NCI-H2081 (cell line): ENCODE data around the gene ARHGDIA.
"Not testable (repeated sequence)": the region's sequence is repeated elsewhere in the genome, so short reads cannot be mapped to it uniquely, and the experiment has no call there.

Source experiments
- DNase-seq, 2 experiments: peaks; one replicate each; lab custom pipeline; 2025; lab: John Stamatoyannopoulos, UW

ARHGDIA gene

GRCh38 chr17:81870981-81871386 lies at the start of gene ARHGDIA:
Gene ARHGDIA, minus strand, starts transcription at chr17:81871337. Its CDS starts 1,407 bp downstream, at chr17:81869930.
- DNase-seq: no peak

GRCh38 chr17:81918832-81919545 lies 47.9 kb upstream of the ARHGDIA start:
- no peak for DNase-seq

GRCh38 chr17:81918333-81918669 lies 47.2 kb upstream of the ARHGDIA start:
- DNase-seq: not testable (repeated sequence)

- DNase-seq: peak; percentile 86 to 87
These were observed 46.6 kb upstream of the ARHGDIA start, which contains the start of gene SIRT7 for GRCh38 chr17:81917565-81918332. Gene SIRT7, minus strand, starts transcription at chr17:81918176. Its CDS starts 45 bp downstream, at chr17:81918131.

DNA sequence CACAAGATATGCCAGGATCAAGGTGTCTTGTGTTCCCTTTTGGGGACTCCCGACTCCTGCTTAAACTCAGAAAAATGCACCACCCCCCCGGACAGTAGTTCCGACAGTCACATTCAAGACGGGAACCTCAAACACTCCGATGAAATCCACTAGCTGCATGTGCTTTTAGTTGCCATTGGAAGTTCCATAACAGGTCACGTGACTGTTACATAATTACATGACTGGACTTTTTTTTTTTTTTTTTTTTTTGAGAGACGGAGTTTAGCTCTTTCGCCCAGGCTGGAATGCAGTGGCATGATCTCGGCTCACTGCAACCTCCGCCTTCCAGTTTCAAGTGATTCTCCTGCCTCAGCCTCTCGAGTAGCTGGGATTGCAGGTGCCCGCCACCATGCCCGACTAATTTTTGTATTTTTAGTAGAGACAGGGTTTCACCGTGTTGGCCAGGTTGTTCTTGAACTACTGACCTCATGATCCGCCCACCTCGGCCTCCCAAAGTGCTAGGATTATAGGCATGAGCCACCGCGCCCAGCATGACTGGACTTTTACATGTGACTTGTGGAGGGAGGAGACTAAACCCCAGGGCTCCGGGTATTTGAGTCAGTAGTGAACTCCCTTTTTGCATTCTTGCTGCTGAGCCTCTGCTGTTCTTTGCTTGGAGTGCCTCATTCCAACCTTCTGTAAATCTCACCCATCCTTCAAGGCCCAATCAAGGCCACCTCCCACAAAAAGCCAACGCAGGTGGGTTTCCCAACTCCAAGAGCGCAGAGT lies 45.3 kb upstream of the ARHGDIA start:
- no peak for DNase-seq

GRCh38 chr17:81915331-81915730 lies 44.2 kb upstream of the ARHGDIA start:
- DNase-seq: no peak

DNA sequence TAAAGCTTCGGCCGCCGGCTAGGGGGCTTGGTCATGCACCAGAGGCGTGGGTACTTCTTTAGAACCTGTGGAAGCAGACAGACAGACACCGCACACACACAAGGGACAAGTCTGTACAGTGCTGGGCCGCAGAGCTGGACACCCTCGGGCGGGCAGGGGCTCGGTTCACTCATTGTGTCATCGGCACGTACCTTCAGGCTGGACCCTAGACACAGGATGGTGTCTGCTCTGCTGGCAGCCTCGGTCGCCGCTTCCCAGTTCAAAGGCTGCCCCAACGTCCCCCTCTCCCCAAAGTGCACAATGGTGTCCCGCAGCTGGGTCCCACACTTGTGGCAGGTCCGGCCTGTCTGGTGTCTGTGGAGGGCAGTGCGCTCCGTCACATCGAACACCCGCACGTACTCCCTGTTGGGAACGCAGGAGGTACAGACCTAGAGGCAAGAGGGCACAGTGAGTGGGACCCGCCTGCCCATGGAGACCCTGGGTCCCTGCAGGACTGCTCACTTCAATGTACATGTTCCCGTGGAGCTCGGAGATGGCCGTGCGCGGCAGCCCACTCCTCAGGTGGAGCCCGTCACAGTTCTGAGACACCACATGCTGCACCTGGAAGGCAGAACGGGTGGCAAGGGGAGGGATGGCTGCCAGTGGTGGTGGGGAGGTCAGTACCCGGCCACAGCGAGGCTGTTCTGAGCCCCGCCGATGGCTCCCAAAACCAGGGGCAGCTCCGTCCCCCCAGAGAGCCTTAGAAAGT lies 43.1 kb upstream of the ARHGDIA start:
- no peak for DNase-seq

- DNase-seq: no peak
These were observed 42.4 kb upstream of the ARHGDIA start for GRCh38 chr17:81913394-81914102.

DNA sequence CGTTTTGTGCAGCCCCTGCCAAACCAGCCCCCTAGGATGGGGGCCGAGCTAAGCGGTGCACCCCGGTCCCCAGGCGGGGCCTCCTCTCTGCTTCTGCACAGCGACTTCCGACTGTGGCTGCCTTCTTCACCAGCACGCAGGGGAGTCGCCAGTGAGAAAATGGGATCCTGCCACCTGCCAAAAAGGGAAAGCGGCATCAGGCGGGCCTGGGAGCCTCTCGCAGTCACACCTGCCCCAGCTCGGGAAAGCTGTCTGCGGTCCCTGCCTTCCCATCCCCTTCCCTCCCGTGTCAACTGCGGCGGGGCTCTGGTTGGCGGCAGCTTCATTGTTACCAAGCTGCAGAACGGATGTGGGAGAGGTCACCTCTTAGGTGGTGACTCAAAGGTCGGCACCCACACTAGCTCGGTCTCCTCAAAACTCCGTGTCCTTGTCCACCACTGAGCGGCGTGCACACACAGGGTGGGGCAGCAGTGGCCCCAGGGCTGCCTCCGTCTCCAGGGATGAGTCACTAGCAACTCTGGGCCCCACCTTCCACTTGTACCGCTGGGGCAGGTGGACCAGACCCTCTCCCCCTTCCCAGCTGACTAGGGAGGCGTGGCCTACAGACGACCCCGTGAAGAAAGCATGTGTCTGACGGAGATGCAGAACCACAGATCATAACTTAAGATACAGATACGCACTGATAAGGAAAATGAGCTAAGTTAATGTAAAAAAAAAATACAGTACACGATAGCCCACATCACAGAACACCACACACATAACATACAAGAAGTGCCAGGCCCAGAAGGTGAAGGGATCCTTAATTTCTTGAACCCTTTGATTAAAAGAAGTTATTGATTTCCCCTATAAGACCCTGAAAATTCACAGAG lies 41.5 kb upstream of the ARHGDIA start:
- DNase-seq: no peak

DNA sequence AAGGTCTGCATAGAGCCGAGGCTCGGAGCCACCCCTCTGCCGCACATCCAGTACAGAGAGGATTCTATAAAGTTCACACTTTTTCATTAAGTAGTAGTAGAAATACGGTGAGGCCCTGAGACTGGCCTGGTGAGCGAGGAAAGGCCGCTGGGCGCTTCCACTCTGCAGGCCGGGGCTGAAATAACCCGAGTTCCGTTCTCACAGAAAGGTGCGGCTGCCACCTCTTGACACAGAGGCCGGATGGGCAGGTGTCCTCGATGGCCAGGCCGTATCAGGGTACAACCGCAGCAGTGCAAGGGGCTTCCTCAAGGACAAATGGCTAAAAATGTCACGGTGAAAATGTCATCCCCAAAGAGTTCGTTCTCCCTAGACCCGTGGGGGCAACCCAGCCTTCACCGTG lies 40.8 kb upstream of the ARHGDIA start:
- DNase-seq: no peak

DNA sequence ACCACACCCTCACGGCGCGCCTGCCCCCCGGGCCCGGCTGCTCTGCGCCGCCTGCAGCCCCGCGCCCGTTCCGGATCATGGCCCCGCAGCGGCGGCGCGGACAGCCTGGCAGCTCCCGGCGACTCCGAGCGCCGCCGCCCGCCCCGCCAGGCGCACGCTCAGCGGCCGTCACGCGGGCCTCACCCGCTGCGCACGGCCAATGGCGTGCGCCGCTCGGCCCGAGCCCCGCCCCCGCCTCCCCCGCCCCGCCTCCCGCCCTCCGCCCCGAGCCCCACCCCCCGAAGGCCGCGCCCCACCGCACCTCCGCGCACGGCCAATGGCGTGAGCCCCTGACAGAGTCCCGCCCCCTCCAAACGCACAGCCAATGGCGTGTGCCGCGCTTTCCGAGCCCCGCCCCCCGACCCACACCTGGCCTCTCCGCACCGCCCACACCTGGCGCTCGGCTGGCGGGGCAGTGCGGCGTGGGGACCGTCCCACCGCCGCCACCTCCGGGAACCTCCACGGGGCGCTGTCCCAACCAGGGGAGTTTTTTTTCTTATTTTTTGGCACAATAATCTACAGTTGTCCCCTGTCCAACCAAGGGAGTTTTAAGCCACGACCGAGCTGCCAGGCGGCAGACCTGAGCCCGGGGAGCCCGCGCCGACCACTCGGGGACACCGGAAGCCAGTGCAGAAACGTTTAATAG lies 40.3 kb upstream of the ARHGDIA start, which contains the start of gene PCYT2:
Gene PCYT2 (minus strand): TSS at position 123 of the 685 bp plus-strand sequence. CDS start 44 bp downstream, at position 79.
- peak; percentile 91 to 97 for DNase-seq

GRCh38 chr17:81910840-81911276 lies 39.7 kb upstream of the ARHGDIA start:
- DNase-seq: no peak

DNA sequence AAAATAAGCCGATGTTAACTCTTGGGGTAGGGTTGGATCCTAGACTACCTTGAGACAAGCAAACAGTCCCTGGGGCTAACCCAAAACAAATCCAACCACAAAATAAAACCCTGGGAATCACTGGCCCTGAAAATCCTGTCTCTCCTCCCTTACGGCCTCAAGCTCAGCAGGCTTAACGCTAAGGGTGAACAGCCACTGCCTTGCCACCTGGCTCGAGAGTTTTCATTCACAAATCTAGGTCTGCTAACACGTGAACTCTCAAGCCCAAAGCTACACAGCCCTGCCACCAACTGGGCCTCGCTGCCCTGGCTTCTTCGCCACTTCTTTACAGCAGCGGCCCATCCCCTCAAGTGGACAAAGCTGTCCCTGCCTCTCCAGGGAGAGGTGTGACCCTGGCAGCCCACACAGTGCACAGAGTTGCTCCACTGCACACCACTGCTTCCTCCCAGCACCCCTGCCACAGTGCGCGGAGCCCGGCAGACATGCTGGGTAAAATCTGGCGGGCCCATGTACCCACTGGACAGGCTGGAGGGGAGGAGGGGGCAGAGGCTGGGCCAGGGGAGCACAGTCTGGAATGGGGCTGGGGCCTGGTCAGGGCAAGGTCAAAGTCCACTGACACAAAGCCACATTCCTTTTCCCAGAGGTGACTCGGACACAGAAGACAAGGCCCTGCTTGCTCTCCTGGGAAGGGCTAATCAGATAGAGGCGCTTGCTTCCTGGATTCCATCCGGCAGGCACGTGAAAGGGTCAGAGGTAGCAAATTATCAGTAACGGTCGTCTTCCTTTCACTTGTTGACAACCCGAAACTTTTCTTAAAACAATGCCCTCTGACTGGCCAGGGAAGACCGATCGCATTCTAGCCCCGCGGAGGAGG lies 39.1 kb upstream of the ARHGDIA start:
- DNase-seq: peak in 1 of 2 experiments; percentile 22

DNA sequence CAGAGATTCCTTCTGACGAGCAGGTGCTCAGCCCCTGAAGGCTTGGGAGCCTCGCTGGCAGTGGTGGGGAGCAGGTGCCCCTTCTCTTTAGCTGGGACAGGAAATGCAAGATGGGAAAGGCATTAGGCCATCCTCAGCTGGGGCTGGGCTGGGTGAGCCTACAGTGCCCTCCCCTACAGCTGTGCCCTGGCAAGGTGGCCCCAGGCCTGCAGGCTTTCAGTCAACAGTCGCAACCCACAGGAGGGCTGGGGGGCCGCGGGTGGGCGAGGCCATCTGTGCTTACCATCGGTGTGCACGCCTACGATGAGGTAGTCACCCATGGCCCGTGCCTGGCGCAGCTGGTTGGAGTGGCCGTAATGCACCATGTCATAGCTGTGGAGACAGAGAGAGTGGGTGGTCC lies 38.1 kb upstream of the ARHGDIA start:
- no peak for DNase-seq

DNA sequence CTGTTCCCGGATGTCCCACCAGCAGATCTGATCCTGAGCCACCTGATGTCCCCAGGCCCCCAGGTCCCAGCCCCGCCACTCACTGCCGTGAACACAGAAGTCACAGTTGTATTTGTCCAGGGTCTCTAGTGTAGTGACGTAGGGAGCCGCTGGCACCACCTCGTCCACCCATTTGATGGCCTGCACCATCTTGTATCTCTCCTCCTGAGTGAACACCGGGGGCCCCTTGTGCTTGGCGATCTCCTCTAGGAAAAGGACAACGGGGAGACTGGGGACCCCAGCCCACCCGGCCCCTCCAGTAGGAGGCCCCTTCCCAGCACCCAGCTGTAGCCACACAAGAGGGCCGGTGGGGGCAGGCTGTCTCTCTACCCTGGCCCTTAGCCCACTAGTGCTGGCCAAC lies 37.7 kb upstream of the ARHGDIA start:
- no peak for DNase-seq

GRCh38 chr17:81907219-81908145 lies 36.3 kb upstream of the ARHGDIA start:
- DNase-seq: no peak
